IPS-18a (cell line): Measurements from ENCODE around the gene LRRC1.
A peak's percentile ranks its signal among the peaks of the same experiment; 100 is the strongest.

ENCODE experiments used
- H3K27ac ChIP-seq: one replicate; pipeline ENCODE4 v1.5.1; 2013; ENCODE audit warnings: low read length
- H3K27me3 ChIP-seq: one replicate; pipeline ENCODE4 v1.6.1; 2013; ENCODE audit warnings: mild to moderate bottlenecking, low read length; ENCODE audit not compliant: control insufficient read depth, insufficient read depth
- H3K36me3 ChIP-seq: one replicate; pipeline ENCODE4 v1.6.1; 2013; ENCODE audit warnings: low read depth, low read length; ENCODE audit not compliant: control insufficient read depth
- H3K4me1 ChIP-seq: one replicate; pipeline ENCODE4 v1.6.1; 2013; ENCODE audit warnings: low read depth, low read length; ENCODE audit not compliant: control insufficient read depth
- H3K4me3 ChIP-seq: one replicate; pipeline ENCODE4 v1.5.1; 2013; ENCODE audit warnings: low read length
- H3K9ac ChIP-seq: one replicate; pipeline ENCODE4 v1.6.1; 2013; ENCODE audit warnings: mild to moderate bottlenecking, low read length, moderate library complexity
- H3K9me3 ChIP-seq: one replicate; pipeline ENCODE4 v1.6.1; 2013; ENCODE audit warnings: low read depth, low read length; ENCODE audit not compliant: control insufficient read depth

The LRRC1 gene

DNA sequence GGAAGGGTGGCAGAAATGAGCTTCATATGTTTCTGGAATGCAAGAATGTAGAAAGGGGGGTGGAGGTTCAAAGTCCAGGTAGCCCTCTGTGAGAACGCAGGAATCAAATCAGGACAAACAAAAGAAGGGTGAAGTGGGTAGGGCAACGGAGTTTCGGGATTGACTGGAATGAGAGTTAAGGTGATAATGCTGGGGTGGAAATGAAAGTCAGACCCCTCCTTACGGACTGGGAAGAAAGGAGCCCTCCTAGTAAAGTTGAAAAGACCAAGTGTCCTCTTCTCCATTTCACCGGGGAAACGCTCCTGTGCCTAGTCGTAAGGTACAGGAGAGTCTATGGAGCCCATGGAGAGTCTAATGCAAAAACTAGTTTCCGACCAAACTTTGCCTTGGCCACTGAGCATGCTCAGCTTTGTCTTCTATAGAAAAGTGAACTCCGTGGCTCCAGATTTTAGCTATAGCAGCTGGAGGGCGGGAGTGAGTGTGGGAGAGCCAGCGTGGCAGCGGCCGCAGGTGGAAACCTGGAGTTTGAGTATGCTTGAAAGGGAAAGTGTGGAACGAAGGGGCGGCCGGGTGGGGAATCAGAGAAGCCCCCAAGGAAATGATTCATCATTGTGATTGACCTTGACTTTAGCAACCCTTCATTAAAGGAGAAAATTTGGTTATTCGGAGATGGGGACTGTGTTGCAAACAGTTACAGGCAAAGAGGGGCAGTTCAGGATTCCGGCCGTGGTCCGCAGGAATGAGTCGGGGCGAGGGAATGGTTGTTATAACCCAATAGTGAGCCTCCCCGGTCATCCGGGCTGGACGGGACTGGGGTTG is 1.3 kb upstream of the LRRC1 start:
- Histone ChIP-seq H3K9me3 (no peaks in the 10 kb centered on the region), H3K9ac (peak overlapping the region; percentile 65), H3K4me3 (peak overlapping the region; percentile 77), H3K36me3 (no peaks in the 10 kb centered on the region), H3K27me3 (peaks cover 31% of the 10 kb centered on the region), H3K27ac (no peak overlapping the region), H3K4me1 (peaks cover 10% of the 10 kb centered on the region)

DNA sequence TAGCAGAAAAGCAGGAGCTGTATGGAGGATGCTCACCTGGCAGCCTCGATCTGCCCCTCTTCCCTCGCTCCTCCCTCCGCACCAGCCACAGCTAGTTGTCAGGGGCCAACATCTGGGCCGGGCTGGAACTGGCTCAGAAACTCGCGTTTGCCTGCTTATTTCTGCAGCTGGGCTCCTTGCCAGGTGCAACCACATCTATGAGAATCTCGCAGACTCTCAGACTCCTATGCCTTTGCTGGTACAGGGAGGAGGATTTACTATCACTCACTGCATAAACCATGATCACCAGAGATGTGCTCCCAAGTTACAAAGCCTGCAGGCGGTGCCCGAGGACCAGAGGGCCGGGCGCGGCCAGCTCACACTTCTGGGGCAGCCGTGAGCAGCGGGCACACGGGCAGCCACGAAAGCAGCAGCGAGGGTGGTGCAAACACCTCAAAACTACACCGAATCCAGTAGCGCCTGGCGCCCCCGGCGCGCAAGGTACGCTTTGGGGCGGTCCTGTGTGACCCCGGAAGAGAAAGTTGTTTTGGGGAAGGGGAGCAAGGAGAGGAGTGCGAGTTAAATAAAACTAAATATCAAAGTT is 577 bp upstream of the LRRC1 start:
- Histone ChIP-seq H3K4me3 (peak overlapping the region; percentile 77), H3K36me3 (no peaks in the 10 kb centered on the region), H3K27me3 (peaks cover 31% of the 10 kb centered on the region), H3K9ac (peak overlapping the region; percentile 65), H3K9me3 (no peaks in the 10 kb centered on the region), H3K4me1 (peaks cover 10% of the 10 kb centered on the region), H3K27ac (no peak overlapping the region)

DNA sequence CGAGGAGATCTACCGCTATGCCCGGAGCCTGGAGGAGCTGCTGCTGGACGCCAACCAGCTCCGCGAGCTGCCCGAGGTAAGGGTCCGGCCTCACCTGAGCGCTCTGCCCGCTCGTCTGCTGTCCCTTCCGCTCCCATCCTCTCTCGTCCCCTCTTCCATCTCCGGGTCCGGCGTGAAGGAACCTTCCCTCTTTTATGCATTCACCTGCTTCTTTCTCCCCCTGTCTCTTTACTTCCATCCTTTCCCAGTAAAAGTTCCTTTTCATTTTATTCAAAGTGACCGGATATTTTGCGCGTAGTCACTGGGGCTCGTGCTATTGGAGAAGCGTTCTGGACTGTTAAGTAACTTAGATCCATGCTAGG is 516 bp downstream of the LRRC1 start:
- Histone ChIP-seq H3K9ac (peak overlapping the region; percentile 65), H3K4me1 (peaks cover 10% of the 10 kb centered on the region), H3K4me3 (peak overlapping the region; percentile 77), H3K36me3 (no peaks in the 10 kb centered on the region), H3K27me3 (peaks cover 31% of the 10 kb centered on the region), H3K9me3 (no peaks in the 10 kb centered on the region), H3K27ac (no peak overlapping the region)

DNA sequence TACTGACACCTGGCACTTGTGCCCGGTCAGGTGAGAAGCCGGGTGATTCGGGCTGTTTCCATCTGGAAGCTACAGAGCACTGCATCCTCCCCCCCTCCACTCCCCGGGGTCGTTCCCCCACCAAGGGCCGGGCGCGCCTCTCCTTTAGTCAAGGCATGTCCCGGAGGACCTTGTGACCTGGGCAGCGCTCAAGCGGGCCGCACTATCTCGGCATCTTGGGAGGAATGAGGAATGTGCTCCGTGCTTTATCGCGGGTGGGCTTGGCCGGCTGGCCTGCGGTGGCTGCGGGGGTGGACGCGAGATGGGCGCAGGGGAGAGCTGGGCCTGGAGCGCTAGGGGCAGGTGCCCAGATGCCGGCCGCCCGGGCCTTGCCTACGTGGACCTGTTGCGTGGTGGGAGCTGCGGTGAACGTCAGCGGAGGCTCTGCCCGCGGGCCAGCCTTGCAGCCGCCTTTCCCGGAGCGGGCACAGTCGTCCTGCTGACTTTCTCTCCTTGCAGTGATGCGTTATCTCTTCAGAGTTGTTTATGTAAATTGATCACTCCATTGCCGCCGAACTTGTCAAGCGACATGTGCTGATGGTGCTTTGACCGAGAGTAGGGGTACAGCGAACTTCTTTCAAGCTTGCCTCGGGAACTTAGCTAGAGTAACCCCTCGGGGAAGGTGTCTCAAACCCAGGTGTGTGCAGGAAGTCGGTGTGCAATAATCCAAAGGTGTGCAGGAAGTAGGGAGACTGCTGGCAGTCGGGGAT is 1.1 kb downstream of the LRRC1 start:
- Histone ChIP-seq H3K4me1 (peaks cover 10% of the 10 kb centered on the region), H3K27me3 (peaks cover 31% of the 10 kb centered on the region), H3K4me3 (peak overlapping the region; percentile 77), H3K9me3 (no peaks in the 10 kb centered on the region), H3K9ac (peak overlapping the region; percentile 65), H3K27ac (no peak overlapping the region), H3K36me3 (no peaks in the 10 kb centered on the region)

DNA sequence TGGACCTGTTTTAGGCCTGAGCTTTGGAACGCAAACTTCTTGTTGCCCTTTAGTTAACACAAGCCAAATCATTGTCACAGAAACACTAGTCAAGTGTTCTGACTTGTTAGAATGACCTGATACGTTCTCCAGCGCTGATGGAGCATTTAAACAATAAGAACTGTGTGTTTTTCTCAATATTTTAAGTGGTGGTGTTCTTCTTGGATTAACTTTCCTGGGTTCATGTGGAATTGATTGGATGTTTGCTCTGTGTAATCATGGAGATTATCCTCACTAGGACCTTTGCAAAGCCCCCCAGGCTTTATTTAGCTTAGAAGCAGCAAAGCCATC is 1.6 kb downstream of the LRRC1 start:
- Histone ChIP-seq H3K27me3 (peaks cover 31% of the 10 kb centered on the region), H3K36me3 (no peaks in the 10 kb centered on the region), H3K9ac (no peak overlapping the region), H3K9me3 (no peaks in the 10 kb centered on the region), H3K27ac (no peak overlapping the region), H3K4me1 (peaks cover 10% of the 10 kb centered on the region), H3K4me3 (peak overlapping the region; percentile 77)

DNA sequence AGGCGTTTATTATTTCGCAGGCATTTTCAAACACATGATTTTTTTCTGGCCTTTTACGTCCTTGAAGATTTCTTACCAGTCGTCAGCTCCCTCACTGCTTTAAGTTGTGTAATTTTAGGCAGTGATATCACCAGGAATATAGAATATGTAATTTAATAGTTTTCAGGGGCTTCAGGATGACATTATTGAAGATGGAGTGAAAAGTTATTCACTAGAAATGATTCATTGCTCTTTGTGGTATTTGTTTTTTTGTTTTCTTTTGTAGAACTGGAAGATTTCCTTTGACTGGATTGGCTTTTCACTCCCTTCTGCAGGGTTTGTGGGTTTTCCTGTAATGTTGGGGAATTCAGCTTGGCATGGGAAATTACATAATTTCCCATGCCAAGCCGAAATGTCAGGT is 2.0 kb downstream of the LRRC1 start:
- Histone ChIP-seq H3K4me1 (peaks cover 10% of the 10 kb centered on the region), H3K36me3 (no peaks in the 10 kb centered on the region), H3K9ac (no peak overlapping the region), H3K9me3 (no peaks in the 10 kb centered on the region), H3K27ac (no peak overlapping the region), H3K27me3 (peaks cover 31% of the 10 kb centered on the region), H3K4me3 (peak overlapping the region; percentile 77)

DNA sequence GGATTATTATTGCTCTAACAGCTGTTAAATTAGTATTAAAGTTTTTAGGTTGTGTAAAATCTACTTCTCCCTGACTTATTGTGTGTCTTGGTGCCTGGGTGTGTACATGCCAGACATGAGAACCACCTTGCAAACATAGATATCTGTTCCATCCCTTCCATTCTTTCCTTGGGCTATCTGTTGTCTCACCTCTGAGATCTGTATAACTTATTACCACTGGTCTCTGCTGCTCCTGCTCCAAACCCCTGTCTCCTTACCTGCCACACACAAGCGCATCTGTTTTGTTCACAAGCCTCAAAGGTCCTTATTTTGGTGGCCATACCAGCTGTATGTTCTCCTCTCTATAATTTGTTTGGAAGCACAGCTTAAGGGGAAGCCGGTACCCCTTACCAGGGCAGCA is 2.5 kb downstream of the LRRC1 start:
- Histone ChIP-seq H3K36me3 (no peaks in the 10 kb centered on the region), H3K9ac (no peak overlapping the region), H3K27ac (no peak overlapping the region), H3K4me3 (no peak overlapping the region), H3K4me1 (peaks cover 10% of the 10 kb centered on the region), H3K9me3 (no peaks in the 10 kb centered on the region), H3K27me3 (peaks cover 31% of the 10 kb centered on the region)

DNA sequence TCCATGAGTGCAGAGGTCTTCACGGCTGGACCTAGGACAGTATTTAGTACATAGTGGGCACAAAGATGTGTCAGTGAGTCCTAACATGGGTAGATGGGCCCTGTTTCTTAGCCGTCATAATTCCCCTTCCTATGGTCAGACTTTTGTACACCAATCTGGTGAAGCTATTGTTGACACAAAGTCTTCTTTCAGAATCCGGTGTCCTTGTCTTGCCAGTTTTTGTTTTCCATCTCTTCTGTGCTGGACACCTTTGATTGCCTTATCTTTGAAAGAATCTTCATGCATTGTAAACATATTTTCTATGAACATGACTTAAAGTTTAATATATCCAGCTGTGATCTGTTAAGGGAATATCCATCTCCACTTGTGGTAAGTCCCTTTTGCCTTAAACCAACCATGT is 4.5 kb downstream of the LRRC1 start:
- no peak overlapping the region for H3K27ac ChIP-seq
- no peaks in the 10 kb centered on the region for H3K36me3 ChIP-seq
- peaks cover 5% of the 10 kb centered on the region for H3K4me1 ChIP-seq
- H3K27me3 ChIP-seq, result peaks cover 25% of the 10 kb centered on the region
- H3K9me3 ChIP-seq, result no peaks in the 10 kb centered on the region
- no peak overlapping the region for H3K4me3 ChIP-seq
- H3K9ac ChIP-seq, result no peak overlapping the region

DNA sequence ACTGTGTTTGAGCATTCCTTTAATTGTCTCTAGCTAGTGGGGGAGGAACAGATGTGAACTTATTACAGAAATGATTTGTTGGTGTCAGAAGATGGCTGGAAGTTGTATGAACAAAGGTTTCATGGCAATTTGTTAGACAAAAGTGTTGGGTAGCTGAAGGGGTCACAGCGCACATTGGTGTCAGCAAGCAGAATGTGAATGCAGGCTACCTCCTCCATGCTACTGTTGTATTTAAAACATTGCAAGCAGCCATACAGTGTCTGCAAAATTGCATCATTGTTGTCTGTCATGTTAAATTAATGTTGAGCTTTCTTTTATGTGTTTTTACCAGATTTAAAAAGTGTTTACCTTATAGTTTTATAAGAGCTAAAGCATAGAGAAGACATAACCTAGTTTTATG is 6.2 kb downstream of the LRRC1 start:
- no peak overlapping the region for H3K4me3 ChIP-seq
- peaks cover 13% of the 10 kb centered on the region for H3K4me1 ChIP-seq
- no peaks in the 10 kb centered on the region for H3K36me3 ChIP-seq
- no peak overlapping the region for H3K27ac ChIP-seq
- no peaks in the 10 kb centered on the region for H3K9me3 ChIP-seq
- peaks cover 16% of the 10 kb centered on the region for H3K27me3 ChIP-seq
- H3K9ac ChIP-seq, result no peak overlapping the region

DNA sequence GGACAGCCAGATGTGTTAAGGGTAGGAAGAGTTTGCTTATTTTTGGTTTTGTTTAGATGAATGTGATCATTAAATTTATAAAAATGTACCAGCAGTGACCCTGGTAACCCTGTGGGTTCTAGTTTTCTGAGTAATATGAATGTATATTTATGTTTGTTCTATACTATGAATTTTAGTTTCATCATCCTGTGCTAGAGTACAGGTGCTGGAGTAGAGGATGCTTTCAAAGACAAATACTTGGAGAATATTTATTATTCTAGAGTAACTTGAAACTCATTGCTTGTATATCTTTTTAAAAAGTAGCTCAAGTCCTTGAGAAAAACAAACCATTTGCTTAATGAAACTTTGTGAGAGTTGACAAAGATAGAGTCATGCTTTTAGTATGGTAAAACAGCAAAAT is 7.8 kb downstream of the LRRC1 start:
- Histone ChIP-seq H3K9ac (no peak overlapping the region), H3K27ac (no peak overlapping the region), H3K9me3 (no peaks in the 10 kb centered on the region), H3K4me3 (no peak overlapping the region), H3K27me3 (peaks cover under 1% of the 10 kb centered on the region), H3K36me3 (no peaks in the 10 kb centered on the region), H3K4me1 (peaks cover 13% of the 10 kb centered on the region)

DNA sequence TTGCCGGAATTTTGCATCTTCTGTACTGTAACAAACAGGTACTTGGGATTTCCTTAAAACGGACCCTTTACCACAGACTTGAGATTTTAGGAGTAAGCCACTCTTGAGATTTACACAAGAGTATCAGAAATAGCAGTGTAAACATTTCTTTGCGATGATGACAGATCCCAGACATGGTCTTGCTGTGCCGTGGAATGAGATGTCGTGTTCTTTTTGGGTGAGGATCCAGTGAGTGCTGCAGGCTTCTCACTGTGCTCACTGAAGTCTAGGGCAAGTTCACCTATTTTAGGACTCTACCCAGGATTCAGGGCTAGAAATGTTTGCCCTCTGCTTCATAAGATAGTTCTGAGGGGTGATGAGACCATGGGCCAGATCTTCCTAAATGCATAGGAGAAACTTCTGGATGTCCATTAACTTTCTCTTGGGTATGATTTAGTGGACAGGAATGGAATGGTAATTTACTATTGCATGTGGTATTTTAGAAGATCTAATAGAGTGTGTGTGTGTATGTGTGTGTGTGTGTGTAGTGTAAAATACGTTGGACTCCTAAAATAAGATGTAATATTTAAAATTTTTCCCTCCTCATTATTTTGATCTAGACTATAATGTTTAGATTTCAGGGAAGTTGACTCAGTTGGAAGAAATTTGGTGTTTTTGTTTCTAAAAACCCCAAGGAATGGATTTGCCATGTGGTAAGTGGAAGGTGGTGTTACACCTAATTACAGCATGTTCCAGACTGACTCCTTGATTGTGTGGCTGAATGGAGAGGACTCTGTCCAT is 8.5 kb downstream of the LRRC1 start:
- Histone ChIP-seq H3K4me3 (no peak overlapping the region), H3K27ac (no peak overlapping the region), H3K4me1 (peaks cover 13% of the 10 kb centered on the region), H3K9me3 (no peaks in the 10 kb centered on the region), H3K27me3 (no peaks in the 10 kb centered on the region), H3K9ac (no peak overlapping the region), H3K36me3 (no peaks in the 10 kb centered on the region)
